ENCODE data around the gene CNTN4. TPM values are rescaled to one million over a fixed set of nuclear protein-coding genes. Genes with fewer than 3 reads are reported as not detected.

The CNTN4 gene
- total RNA-seq, 6 experiments from 2014 or later, result not detected

DNA sequence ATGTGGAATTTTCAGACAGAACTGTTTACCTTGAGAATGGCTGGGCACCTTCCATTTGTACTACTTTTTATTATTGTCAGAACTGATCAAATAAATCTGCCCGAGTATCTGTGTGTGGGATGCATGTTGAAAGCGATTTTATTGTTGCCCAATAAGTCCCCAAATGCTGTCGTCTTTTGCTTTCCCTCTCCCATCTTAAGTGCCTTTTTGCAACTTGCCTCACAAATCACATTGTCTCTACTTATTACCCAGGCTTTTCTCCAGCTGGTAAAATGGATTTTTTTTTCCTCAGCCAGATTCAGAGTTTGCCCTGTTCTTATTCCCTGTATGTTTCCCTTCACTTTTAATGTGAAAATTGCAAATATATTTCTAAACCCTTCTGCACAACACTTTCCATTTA lies 163.1 kb downstream of the CNTN4 start:
- peaks cover 56% of the 10 kb centered on the region for H3K9me3 Mint-ChIP-seq
- H3K27ac Mint-ChIP-seq, result no peak overlapping the region
- H3K4me3 Mint-ChIP-seq, result no peak overlapping the region
- no peaks in the 10 kb centered on the region for H3K27me3 Mint-ChIP-seq (ENCODE audit: insufficient read depth)
- no peaks in the 10 kb centered on the region for H3K4me1 Mint-ChIP-seq (ENCODE audit: low read depth)
- TF ChIP-seq, protein P1, sequence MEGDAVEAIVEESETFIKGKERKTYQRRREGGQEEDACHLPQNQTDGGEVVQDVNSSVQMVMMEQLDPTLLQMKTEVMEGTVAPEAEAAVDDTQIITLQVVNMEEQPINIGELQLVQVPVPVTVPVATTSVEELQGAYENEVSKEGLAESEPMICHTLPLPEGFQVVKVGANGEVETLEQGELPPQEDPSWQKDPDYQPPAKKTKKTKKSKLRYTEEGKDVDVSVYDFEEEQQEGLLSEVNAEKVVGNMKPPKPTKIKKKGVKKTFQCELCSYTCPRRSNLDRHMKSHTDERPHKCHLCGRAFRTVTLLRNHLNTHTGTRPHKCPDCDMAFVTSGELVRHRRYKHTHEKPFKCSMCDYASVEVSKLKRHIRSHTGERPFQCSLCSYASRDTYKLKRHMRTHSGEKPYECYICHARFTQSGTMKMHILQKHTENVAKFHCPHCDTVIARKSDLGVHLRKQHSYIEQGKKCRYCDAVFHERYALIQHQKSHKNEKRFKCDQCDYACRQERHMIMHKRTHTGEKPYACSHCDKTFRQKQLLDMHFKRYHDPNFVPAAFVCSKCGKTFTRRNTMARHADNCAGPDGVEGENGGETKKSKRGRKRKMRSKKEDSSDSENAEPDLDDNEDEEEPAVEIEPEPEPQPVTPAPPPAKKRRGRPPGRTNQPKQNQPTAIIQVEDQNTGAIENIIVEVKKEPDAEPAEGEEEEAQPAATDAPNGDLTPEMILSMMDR (IDR thresholded peaks at IDR 0.05), result no peak
- no peaks in the 10 kb centered on the region for H3K36me3 Mint-ChIP-seq (ENCODE audit: low read depth)
- no peak for DNase-seq

DNA sequence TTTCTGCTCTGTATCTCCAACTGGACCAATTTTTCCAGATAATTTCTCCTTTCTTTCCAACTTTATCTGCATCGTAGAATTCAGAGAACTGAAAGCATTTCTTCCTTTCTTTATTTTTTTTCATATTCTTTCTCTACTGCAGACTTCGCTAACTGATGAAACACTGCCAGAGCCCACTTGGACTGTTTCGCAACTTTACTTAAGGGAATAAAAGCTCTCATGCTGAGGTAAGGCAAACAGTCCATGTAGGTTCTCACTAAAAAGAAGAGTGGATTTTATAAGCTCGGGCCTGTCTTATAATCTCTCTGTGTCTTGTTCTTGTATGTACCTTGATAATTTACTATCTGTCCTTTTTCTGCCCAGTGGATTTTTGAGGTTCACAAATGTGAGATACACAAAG lies 163.5 kb downstream of the CNTN4 start:
- no peaks in the 10 kb centered on the region for H3K36me3 Mint-ChIP-seq (ENCODE audit: low read depth)
- no peaks in the 10 kb centered on the region for H3K4me1 Mint-ChIP-seq (ENCODE audit: low read depth)
- H3K4me3 Mint-ChIP-seq, result no peak overlapping the region
- no peaks in the 10 kb centered on the region for H3K27me3 Mint-ChIP-seq (ENCODE audit: insufficient read depth)
- H3K27ac Mint-ChIP-seq, result no peak overlapping the region
- TF ChIP-seq, protein P1 (IDR thresholded peaks at IDR 0.05), result no peak
- peaks cover 51% of the 10 kb centered on the region for H3K9me3 Mint-ChIP-seq
- no peak for DNase-seq

DNA sequence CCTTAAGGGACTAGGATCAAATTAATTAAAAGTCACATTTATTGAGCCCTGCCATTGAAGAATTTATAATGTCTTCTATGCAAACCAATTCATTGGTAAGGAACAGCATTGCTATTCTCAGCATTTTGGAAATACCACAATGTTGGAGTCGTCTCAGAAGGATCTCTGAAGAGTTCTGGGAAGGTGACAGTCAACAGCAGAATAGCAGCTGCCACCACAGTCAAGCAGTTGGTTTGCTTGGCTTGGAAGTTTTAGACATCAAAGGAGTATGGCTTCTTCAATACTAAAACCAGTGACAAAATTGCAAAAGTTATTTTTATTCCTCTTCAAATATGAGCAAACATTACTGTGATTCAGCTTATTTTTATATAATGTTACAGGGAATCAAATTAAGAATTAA lies 167.9 kb downstream of the CNTN4 start:
- Mint-ChIP-seq H3K36me3 (ENCODE audit: low read depth) (no peaks in the 10 kb centered on the region), H3K27ac (no peak overlapping the region), H3K4me1 (ENCODE audit: low read depth) (no peaks in the 10 kb centered on the region), H3K4me3 (no peak overlapping the region), H3K27me3 (ENCODE audit: insufficient read depth) (no peaks in the 10 kb centered on the region), H3K9me3 (peaks cover 36% of the 10 kb centered on the region)
- TF ChIP-seq, protein P1 (IDR thresholded peaks at IDR 0.05), result no peak
- DNase-seq, result no peak

DNA sequence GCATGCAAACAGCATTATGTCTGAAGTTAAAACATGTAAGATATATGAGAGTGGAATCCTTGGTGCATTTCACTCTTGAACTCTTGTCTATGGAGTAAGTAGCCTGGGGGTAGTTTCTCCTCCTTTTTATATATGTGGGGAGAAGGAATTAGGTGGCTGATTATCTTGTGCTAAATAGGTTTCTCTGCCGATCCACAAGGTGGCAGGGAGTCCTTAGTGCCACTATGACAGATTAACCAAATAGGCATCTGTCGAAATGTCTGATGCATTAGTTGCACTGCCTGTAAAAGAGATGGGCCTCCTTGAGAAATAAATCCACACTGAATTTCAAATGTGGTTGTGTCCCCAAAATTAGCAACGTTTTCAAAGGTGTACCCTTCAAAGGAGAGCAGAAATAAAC lies 170.1 kb downstream of the CNTN4 start:
- H3K27ac Mint-ChIP-seq, result no peak overlapping the region
- DNase-seq, result no peak
- no peaks in the 10 kb centered on the region for H3K4me1 Mint-ChIP-seq (ENCODE audit: low read depth)
- H3K27me3 Mint-ChIP-seq (ENCODE audit: insufficient read depth), result no peaks in the 10 kb centered on the region
- TF ChIP-seq, protein P1 (IDR thresholded peaks at IDR 0.05), result no peak
- H3K9me3 Mint-ChIP-seq, result peaks cover 35% of the 10 kb centered on the region
- H3K36me3 Mint-ChIP-seq (ENCODE audit: low read depth), result no peaks in the 10 kb centered on the region
- no peak overlapping the region for H3K4me3 Mint-ChIP-seq

DNA sequence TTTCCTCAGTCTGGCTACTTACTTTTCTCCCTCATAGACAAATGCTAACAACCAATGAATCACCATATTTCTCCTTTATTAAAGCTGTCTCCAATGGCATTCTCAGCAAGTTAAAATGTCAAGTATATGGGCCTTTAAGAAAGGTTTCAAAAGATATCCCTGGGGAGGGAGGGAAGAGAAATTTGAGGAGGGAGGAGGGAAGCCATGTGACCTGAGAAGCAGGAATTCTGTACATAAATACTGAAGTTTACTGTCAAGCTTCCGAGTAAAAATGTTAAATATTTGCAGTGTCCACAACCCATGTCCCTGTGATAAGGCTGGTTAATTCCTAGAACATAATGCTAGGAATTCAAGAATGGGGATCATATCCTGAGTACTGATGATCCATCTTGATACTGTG lies 175.9 kb downstream of the CNTN4 start:
- Mint-ChIP-seq H3K27me3 (ENCODE audit: insufficient read depth) (no peaks in the 10 kb centered on the region), H3K4me3 (no peak overlapping the region), H3K36me3 (ENCODE audit: low read depth) (peaks cover 5% of the 10 kb centered on the region; the same call in 1 of the 2 replicates), H3K27ac (no peak overlapping the region), H3K4me1 (ENCODE audit: low read depth) (no peaks in the 10 kb centered on the region), H3K9me3 (peaks cover 40% of the 10 kb centered on the region)
- DNase-seq, result no peak
- TF ChIP-seq, protein P1 (IDR thresholded peaks at IDR 0.05), result no peak

DNA sequence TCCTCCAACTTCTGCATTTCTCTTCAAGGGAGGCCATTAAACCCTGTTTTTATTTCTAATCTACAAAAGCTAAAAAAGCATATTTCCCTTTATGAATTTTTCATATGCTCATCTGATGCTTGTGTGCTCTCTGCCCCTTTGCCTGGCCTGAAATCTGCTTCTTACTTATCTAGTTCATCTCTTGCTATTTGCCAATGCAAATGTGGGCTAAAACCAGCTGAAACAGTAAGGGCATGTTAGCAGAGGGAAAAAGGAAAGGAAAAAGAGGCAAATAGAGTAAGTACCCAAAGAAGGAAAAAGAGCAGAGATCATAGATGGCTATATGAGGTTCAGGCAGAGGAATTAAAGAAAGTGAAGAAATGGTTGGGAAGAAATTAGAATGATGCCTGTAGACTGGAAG lies 185.2 kb downstream of the CNTN4 start:
- no peak overlapping the region for H3K4me3 Mint-ChIP-seq
- H3K4me1 Mint-ChIP-seq (ENCODE audit: low read depth), result no peaks in the 10 kb centered on the region
- no peak overlapping the region for H3K27ac Mint-ChIP-seq
- no peaks in the 10 kb centered on the region for H3K27me3 Mint-ChIP-seq (ENCODE audit: insufficient read depth)
- H3K9me3 Mint-ChIP-seq, result peaks cover 42% of the 10 kb centered on the region
- no peaks in the 10 kb centered on the region for H3K36me3 Mint-ChIP-seq (ENCODE audit: low read depth)
- DNase-seq, result no peak
- TF ChIP-seq, protein P1 (IDR thresholded peaks at IDR 0.05), result no peak
